Measurements from ENCODE around the gene TMEM178B. TPM values are rescaled to one million over a fixed set of nuclear protein-coding genes. Genes with fewer than 3 reads are reported as not detected.

The TMEM178B gene
- total and polyA plus RNA-seq, 2 of the 13 experiments (the other 11 are each of a cell fraction or from before 2014, with no cell fraction given): 0.01 to 0.02 TPM

DNA sequence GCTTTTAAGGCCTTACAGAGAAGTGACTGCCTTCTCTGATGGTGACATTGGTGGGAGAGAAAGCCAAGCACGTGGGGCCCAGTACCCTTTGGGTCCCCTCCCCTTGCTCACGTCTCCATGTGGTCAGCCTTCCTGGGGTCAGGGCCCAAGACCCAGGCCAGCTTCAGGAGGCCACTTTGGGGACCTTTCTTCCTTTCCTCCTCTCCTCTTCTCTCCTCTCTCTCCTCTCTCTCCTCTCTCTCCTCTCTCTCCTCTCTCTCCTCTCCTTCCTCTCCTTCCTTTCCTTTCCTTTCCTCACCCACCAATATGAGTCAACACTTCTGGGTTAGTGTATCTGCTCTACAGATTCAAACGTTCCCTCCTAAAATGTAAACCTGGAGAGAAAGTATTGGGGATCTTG lies 380.5 kb downstream of the TMEM178B start:
- intact Hi-C loops (cut with micrococcal nuclease; ENCODE audit: unreplicated experiment): no loop called here
- Histone ChIP-seq H3K9me3 (ENCODE audit: low read length) (no peaks in the 10 kb centered on the region), H3K36me3 (replicated peaks in 1 of 2; ENCODE audit: control insufficient read depth in 1 of 2, insufficient read depth in 2 of 2, low read length in 2 of 2) (no peaks in the 10 kb centered on the region), H3K79me2 (ENCODE audit: insufficient read depth, low read length) (no peaks in the 10 kb centered on the region), H3K4me3 (replicated peaks in 1 of 3; ENCODE audit: insufficient read depth in 1 of 3, low read depth in 2 of 3, low read length in 3 of 3) (no peak overlapping the region), H3K4me2 (ENCODE audit: low read depth, low read length) (no peak overlapping the region), H4K20me1 (ENCODE audit: insufficient read depth, low read length) (no peaks in the 10 kb centered on the region), H3K27me3 (ENCODE audit: control insufficient read depth in 1 of 2, insufficient read depth in 2 of 2, low read length in 2 of 2) (peaks cover 0 to 6% of the 10 kb centered on the region in 2 experiments; a peak in 1 of 5 replicates), H3K27ac (ENCODE audit: extremely low read length, insufficient read depth, low read length) (no peak overlapping the region), H3K4me1 (ENCODE audit: insufficient read depth, low read length) (no peaks in the 10 kb centered on the region), H2AFZ (ENCODE audit: low read length) (no peak overlapping the region), H3K9ac (ENCODE audit: insufficient read depth, low read depth, low read length) (no peak overlapping the region)
- no TSS peak for BruUV-seq (replicated peaks)
- FAIRE-seq (no peak), DNase-seq (ENCODE audit: low spot score) (no peak), ATAC-seq (no peak)
- WGBS (ENCODE audit: low lambda C conversion rate): 0% methylated on average over 3 of the region's 3 CpGs
- POLR2A ChIA-PET: no interaction called here
- TF ChIP-seq ZNF205 (CRISPR knock-in tag; IDR thresholded peaks at IDR 0.05): no peak
- in situ Hi-C loops (cut with HindIII; ENCODE audit: extremely low pct_ligation_motif_present, low pct_unique_long_range_greater_than_20kb): no loop called here
- CTCF ChIA-PET (ENCODE audit: low intra/inter-chr PET ratio, low total read pairs): no interaction called here

DNA sequence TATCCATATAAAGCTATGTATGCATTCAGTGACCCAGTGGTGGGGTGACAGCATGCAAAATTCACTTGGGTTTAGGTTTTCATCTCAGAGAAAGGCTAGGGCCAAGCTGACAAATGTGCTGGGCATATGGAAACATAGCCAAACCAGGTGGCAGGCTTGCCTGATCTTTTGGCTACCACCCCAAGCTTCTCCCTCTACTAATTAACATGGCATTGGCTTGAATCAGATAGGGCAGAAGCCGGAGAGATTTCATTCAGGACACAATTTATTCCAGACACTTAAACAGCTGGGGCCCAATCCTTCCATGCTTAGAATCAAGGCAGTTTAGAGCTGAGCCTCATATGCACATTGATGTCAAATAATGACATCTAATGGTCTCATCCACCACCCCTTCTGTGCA lies 381.9 kb downstream of the TMEM178B start:
- Histone ChIP-seq H3K36me3 (replicated peaks in 1 of 2; ENCODE audit: control insufficient read depth in 1 of 2, insufficient read depth in 2 of 2, low read length in 2 of 2) (no peaks in the 10 kb centered on the region), H2AFZ (ENCODE audit: low read length) (no peak overlapping the region), H3K9me3 (ENCODE audit: low read length) (no peaks in the 10 kb centered on the region), H3K79me2 (ENCODE audit: insufficient read depth, low read length) (no peaks in the 10 kb centered on the region), H3K9ac (ENCODE audit: insufficient read depth, low read depth, low read length) (no peak overlapping the region), H3K4me1 (ENCODE audit: insufficient read depth, low read length) (no peaks in the 10 kb centered on the region), H3K4me3 (replicated peaks in 1 of 3; ENCODE audit: insufficient read depth in 1 of 3, low read depth in 2 of 3, low read length in 3 of 3) (no peak overlapping the region), H3K27me3 (ENCODE audit: control insufficient read depth in 1 of 2, insufficient read depth in 2 of 2, low read length in 2 of 2) (peaks cover 2 to 10% of the 10 kb centered on the region in 2 experiments; a peak in 1 of 5 replicates), H3K4me2 (ENCODE audit: low read depth, low read length) (no peak overlapping the region), H4K20me1 (ENCODE audit: insufficient read depth, low read length) (no peaks in the 10 kb centered on the region), H3K27ac (ENCODE audit: extremely low read length, insufficient read depth, low read length) (no peak overlapping the region)
- DNase-seq (ENCODE audit: low spot score): no peak
- WGBS (ENCODE audit: low lambda C conversion rate): 0% methylated on average over 1 of the region's 1 CpG
- ChIA-PET CTCF (ENCODE audit: low intra/inter-chr PET ratio, low total read pairs) (no interaction called here), POLR2A (no interaction called here)
- in situ Hi-C loops (cut with HindIII; ENCODE audit: extremely low pct_ligation_motif_present, low pct_unique_long_range_greater_than_20kb) (no loop called here), intact Hi-C loops (cut with micrococcal nuclease; ENCODE audit: unreplicated experiment) (no loop called here)
- FAIRE-seq: no peak
- no peak for TF ChIP-seq ZNF331 (CRISPR knock-in tag; IDR thresholded peaks at IDR 0.05)
- no peak for TF ChIP-seq SIX1 (CRISPR knock-in tag; IDR thresholded peaks at IDR 0.05; ENCODE audit: borderline replicate concordance)
- TF ChIP-seq, protein P1, sequence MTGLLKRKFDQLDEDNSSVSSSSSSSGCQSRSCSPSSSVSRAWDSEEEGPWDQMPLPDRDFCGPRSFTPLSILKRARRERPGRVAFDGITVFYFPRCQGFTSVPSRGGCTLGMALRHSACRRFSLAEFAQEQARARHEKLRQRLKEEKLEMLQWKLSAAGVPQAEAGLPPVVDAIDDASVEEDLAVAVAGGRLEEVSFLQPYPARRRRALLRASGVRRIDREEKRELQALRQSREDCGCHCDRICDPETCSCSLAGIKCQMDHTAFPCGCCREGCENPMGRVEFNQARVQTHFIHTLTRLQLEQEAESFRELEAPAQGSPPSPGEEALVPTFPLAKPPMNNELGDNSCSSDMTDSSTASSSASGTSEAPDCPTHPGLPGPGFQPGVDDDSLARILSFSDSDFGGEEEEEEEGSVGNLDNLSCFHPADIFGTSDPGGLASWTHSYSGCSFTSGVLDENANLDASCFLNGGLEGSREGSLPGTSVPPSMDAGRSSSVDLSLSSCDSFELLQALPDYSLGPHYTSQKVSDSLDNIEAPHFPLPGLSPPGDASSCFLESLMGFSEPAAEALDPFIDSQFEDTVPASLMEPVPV (CRISPR knock-in tag; IDR thresholded peaks at IDR 0.05): no peak
- TF ChIP-seq PAWR (CRISPR knock-in tag; IDR thresholded peaks at IDR 0.05; ENCODE audit: borderline replicate concordance): no peak
- TF ChIP-seq ZNF34 (CRISPR knock-in tag; IDR thresholded peaks at IDR 0.05; ENCODE audit: borderline replicate concordance): no peak
- no peak for TF ChIP-seq ZNF782 (CRISPR knock-in tag; IDR thresholded peaks at IDR 0.05; ENCODE audit: borderline replicate concordance)
- no peak for TF ChIP-seq KAT7 (CRISPR knock-in tag; IDR thresholded peaks at IDR 0.05; ENCODE audit: borderline replicate concordance)
- TF ChIP-seq CBX5 (CRISPR knock-in tag; IDR thresholded peaks at IDR 0.05; ENCODE audit: borderline replicate concordance): no peak
- TF ChIP-seq KDM1A (CRISPR knock-in tag; IDR thresholded peaks at IDR 0.05): no peak
- no peak for TF ChIP-seq ZSCAN22 (CRISPR knock-in tag; IDR thresholded peaks at IDR 0.05)
- no peak for TF ChIP-seq ZNF296 (CRISPR knock-in tag; conservative IDR thresholded peaks at IDR 0.05)
- TF ChIP-seq MATR3 (CRISPR knock-in tag; IDR thresholded peaks at IDR 0.05): no peak
- BruUV-seq (replicated peaks): no TSS peak
- no peak for ATAC-seq

Data from HepG2 (cell line).